HepG2 (cell line): ENCODE results near the gene ZBTB9. TPM values are rescaled to one million over a fixed set of nuclear protein-coding genes. Genes with fewer than 3 reads are reported as not detected.

Experiments used
- AKAP8 ChIP-seq: sonication (generic); formaldehyde crosslinking; IDR thresholded peaks from 2 replicates; pipeline ENCODE4 v1.5.1; 2020; ENCODE audit warnings: mild to moderate bottlenecking, missing genetic modification reagents
- ATF7 ChIP-seq, 2 experiments: fragments of 450-650 bp in 1 of 2; sonication (generic) in 1 of 2; formaldehyde crosslinking in 1 of 2; IDR thresholded peaks; 2 replicates each; pipeline versions ENCODE4 v1.4.0 to v1.6.1; 2016 to 2020; ENCODE audit warnings: antibody characterized with exemption in 1 of 2, mild to moderate bottlenecking in 1 of 2, missing genetic modification reagents in 1 of 2
- HOXA7 ChIP-seq: sonication (generic); formaldehyde crosslinking; IDR thresholded peaks from 2 replicates; pipeline ENCODE4 v1.8.1; 2022; ENCODE audit warnings: mild to moderate bottlenecking, missing genetic modification reagents, moderate library complexity
- IKZF4 ChIP-seq: sonication (generic); formaldehyde crosslinking; IDR thresholded peaks from 2 replicates; pipeline ENCODE4 v1.5.1; 2020; ENCODE audit warnings: borderline replicate concordance, mild to moderate bottlenecking, low read depth, missing genetic modification reagents; ENCODE audit errors: not compliant biosample characterization
- NPAS2 ChIP-seq: sonication (generic); formaldehyde crosslinking; IDR thresholded peaks from 2 replicates; pipeline ENCODE4 v1.8.0; 2022; ENCODE audit warnings: mild to moderate bottlenecking, missing genetic modification reagents, borderline replicate concordance
- SNAPC2 ChIP-seq: sonication (generic); formaldehyde crosslinking; IDR thresholded peaks from 2 replicates; pipeline ENCODE4 v1.8.1; 2022; ENCODE audit warnings: mild to moderate bottlenecking, missing genetic modification reagents
- SOX13 ChIP-seq, 3 experiments: fragments of 450-650 bp in 1 of 3; sonication (generic) in 1 of 3; formaldehyde crosslinking in 1 of 3; IDR thresholded peaks in 2 of 3; conservative IDR thresholded peaks in 1 of 3; 2 replicates each; pipeline versions ENCODE4 v1.5.0 to v1.6.1; 2016 to 2020; ENCODE audit warnings: antibody characterized with exemption in 1 of 3, mild to moderate bottlenecking in 1 of 3, missing compliant biosample characterization in 1 of 3, missing genetic modification reagents in 1 of 3, moderate library complexity in 1 of 3
- SPEN ChIP-seq: sonication (generic); formaldehyde crosslinking; IDR thresholded peaks from 2 replicates; pipeline ENCODE4 v1.5.1; 2020; ENCODE audit warnings: low read depth, mild to moderate bottlenecking, missing genetic modification reagents
- TBX2 ChIP-seq: sonication (generic); formaldehyde crosslinking; IDR thresholded peaks from 2 replicates; pipeline ENCODE4 v1.5.0; 2020; ENCODE audit warnings: missing genetic modification reagents, mild to moderate bottlenecking, borderline replicate concordance
- ZNF670 ChIP-seq: sonication (generic); formaldehyde crosslinking; IDR thresholded peaks from 2 replicates; pipeline ENCODE4 v1.8.0; 2022; ENCODE audit warnings: mild to moderate bottlenecking, missing genetic modification reagents, borderline replicate concordance
- ZSCAN31 ChIP-seq: sonication (generic); formaldehyde crosslinking; IDR thresholded peaks from 2 replicates; pipeline ENCODE4 v1.5.0; 2020; ENCODE audit warnings: low read depth, mild to moderate bottlenecking, missing genetic modification reagents
- polyA plus RNA-seq, 8 experiments: library from polyadenylated mRNA; depleted of rRNA in 3 of 8; stranded (reverse) in 7 of 8; unstranded in 1 of 8; fragments of >200 nt; fragmentation: Illumina TruSeq in 4 of 8; extraction: Trizol in 4 of 8; gene quantifications; 2 replicates each; pipeline versions ENCODE4 v1.2.1 to v1.2.3, GENCODE V29; 2011 to 2016; ENCODE audit warnings: low read depth in 4 of 8, missing spikeins in 1 of 8, mixed read lengths in 1 of 8; ENCODE audit not compliant: insufficient read depth in 1 of 8
- total RNA-seq, 5 experiments: library from RNA; depleted of rRNA; stranded (reverse); fragments of >200 nt; fragmentation: Illumina TruSeq; extraction: Trizol; gene quantifications; 2 replicates each; pipeline ENCODE4 v1.2.3, GENCODE V29; 2016; ENCODE audit warnings: low read depth in 1 of 5
- TF ChIP-seq, protein P1 (sequence below): sonication (generic); formaldehyde crosslinking; conservative IDR thresholded peaks from 2 replicates; pipeline ENCODE4 v1.4.0; 2020; ENCODE audit warnings: missing genetic modification reagents
- TF ChIP-seq, protein P2 (sequence below): sonication (generic); formaldehyde crosslinking; IDR thresholded peaks from 2 replicates; pipeline ENCODE4 v1.5.0; 2020; ENCODE audit warnings: missing genetic modification reagents
- TF ChIP-seq, protein P3 (sequence below): sonication (generic); formaldehyde crosslinking; IDR thresholded peaks from 2 replicates; pipeline ENCODE4 v1.5.0; 2020; ENCODE audit warnings: missing genetic modification reagents
- TF ChIP-seq, protein P4 (sequence below): IDR thresholded peaks from 2 replicates; pipeline ENCODE4 v1.6.1; 2012; ENCODE audit warnings: low read length, improper control_type of control experiment

The ZBTB9 gene
- total and polyA plus RNA-seq, 2 of the 13 experiments (the other 11 are each of a cell fraction or from before 2014, with no cell fraction given) = 5.3 to 9.2 TPM

DNA sequence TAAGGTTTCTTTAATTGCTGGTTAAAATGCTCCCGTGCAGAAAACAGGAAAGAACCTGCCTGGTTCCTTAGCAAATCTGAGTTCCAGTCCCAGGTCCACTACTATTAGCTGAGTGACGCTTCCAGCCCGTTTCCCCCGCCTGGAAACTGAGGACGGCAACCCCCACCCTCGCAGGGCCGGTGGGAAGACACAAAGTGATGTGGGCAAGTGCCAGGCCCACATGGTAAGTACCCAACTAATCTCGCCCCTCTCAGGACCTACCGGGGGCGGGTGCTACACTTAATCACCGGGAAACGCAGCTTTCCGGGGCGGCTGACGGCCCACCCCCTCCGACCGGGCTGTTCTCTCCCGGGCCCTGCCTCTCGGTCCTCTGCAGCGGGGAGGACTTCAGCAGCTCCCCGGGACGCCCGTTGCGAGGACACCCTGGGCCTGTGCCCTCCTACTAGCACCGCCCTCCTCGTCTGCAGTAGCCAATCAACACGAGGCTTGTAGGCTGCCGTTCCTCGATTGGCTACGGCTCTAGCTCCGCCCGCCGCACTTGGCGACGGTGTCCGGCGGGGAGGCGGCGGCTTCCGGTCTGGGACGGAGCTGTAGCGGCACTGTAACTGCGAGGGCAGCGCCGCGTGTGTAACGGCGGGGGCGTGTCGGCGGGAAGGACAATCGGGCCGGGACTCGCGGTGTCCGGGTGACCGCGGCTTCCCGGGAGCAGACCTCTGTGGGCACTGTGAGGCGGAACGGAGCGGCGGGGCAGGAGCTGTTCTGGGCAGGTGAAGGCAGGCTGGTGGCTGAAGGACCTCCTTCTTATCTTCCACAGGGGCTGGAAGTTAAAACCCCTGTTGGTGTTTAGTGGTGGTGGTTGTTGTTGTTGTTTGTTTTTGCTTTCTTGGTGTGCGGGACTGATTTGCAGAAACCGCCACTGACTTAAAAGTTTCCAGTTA, at the start of gene ZBTB9 (continued):
- TF ChIP-seq ATF7 (IDR thresholded peaks at IDR 0.05) (no peak), ATF7 (CRISPR knock-in tag; IDR thresholded peaks at IDR 0.05) (0 out of 2 replicates have a peak, but pooled peaks have one; percentile 7), HOXA7 (no peak), SNAPC2 (CRISPR knock-in tag) (peak; percentile 88), ZSCAN31 (peak; percentile 85), IKZF4 (CRISPR knock-in tag) (peak; percentile 28), SOX13 (IDR thresholded peaks at IDR 0.05) (no peak), SOX13 (CRISPR knock-in tag; conservative IDR thresholded peaks at IDR 0.05 in 1 of 2, IDR thresholded peaks at IDR 0.05 in 1 of 2) (peak in 1 of 2 experiments; percentile 54; a peak in 2 of 4 replicates), ZNF670 (no peak), AKAP8 (CRISPR knock-in tag) (peak; percentile 54; the same call in 1 of the 2 replicates), TBX2 (peak; percentile 89), NPAS2 (CRISPR knock-in tag) (no peak), SPEN (CRISPR knock-in tag) (peak; percentile 94)
- TF ChIP-seq, protein P1, sequence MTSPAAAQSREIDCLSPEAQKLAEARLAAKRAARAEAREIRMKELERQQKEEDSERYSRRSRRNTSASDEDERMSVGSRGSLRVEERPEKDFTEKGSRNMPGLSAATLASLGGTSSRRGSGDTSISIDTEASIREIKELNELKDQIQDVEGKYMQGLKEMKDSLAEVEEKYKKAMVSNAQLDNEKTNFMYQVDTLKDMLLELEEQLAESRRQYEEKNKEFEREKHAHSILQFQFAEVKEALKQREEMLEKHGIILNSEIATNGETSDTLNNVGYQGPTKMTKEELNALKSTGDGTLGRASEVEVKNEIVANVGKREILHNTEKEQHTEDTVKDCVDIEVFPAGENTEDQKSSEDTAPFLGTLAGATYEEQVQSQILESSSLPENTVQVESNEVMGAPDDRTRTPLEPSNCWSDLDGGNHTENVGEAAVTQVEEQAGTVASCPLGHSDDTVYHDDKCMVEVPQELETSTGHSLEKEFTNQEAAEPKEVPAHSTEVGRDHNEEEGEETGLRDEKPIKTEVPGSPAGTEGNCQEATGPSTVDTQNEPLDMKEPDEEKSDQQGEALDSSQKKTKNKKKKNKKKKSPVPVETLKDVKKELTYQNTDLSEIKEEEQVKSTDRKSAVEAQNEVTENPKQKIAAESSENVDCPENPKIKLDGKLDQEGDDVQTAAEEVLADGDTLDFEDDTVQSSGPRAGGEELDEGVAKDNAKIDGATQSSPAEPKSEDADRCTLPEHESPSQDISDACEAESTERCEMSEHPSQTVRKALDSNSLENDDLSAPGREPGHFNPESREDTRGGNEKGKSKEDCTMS (CRISPR knock-in tag) = no peak
- TF ChIP-seq, protein P2, sequence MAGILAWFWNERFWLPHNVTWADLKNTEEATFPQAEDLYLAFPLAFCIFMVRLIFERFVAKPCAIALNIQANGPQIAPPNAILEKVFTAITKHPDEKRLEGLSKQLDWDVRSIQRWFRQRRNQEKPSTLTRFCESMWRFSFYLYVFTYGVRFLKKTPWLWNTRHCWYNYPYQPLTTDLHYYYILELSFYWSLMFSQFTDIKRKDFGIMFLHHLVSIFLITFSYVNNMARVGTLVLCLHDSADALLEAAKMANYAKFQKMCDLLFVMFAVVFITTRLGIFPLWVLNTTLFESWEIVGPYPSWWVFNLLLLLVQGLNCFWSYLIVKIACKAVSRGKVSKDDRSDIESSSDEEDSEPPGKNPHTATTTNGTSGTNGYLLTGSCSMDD = no peak
- TF ChIP-seq, protein P3, sequence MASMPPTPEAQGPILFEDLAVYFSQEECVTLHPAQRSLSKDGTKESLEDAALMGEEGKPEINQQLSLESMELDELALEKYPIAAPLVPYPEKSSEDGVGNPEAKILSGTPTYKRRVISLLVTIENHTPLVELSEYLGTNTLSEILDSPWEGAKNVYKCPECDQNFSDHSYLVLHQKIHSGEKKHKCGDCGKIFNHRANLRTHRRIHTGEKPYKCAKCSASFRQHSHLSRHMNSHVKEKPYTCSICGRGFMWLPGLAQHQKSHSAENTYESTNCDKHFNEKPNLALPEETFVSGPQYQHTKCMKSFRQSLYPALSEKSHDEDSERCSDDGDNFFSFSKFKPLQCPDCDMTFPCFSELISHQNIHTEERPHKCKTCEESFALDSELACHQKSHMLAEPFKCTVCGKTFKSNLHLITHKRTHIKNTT (CRISPR knock-in tag) = no peak
- TF ChIP-seq, protein P4, sequence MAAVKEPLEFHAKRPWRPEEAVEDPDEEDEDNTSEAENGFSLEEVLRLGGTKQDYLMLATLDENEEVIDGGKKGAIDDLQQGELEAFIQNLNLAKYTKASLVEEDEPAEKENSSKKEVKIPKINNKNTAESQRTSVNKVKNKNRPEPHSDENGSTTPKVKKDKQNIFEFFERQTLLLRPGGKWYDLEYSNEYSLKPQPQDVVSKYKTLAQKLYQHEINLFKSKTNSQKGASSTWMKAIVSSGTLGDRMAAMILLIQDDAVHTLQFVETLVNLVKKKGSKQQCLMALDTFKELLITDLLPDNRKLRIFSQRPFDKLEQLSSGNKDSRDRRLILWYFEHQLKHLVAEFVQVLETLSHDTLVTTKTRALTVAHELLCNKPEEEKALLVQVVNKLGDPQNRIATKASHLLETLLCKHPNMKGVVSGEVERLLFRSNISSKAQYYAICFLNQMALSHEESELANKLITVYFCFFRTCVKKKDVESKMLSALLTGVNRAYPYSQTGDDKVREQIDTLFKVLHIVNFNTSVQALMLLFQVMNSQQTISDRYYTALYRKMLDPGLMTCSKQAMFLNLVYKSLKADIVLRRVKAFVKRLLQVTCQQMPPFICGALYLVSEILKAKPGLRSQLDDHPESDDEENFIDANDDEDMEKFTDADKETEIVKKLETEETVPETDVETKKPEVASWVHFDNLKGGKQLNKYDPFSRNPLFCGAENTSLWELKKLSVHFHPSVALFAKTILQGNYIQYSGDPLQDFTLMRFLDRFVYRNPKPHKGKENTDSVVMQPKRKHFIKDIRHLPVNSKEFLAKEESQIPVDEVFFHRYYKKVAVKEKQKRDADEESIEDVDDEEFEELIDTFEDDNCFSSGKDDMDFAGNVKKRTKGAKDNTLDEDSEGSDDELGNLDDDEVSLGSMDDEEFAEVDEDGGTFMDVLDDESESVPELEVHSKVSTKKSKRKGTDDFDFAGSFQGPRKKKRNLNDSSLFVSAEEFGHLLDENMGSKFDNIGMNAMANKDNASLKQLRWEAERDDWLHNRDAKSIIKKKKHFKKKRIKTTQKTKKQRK = no peak
